IMR-90 (cell line): ENCODE results near the gene AIRE. TPM values are rescaled to one million over a fixed set of nuclear protein-coding genes. Genes with fewer than 3 reads are reported as not detected.

Experiments used
- ATAC-seq: fragments of 200-7000 bp; cut with Tn5 transposase; 2 replicates; pipeline ENCODE4 v1.9.1; 2020; ENCODE audit warnings: low read depth, mild to moderate bottlenecking, moderate library complexity
- BruUV-seq: library from RNA; stranded (reverse); fragments of 400-500 nt; replicated peaks from 2 replicates; lab custom pipeline; 2021; lab: Mats Ljungman, UMichigan
- CTCF ChIA-PET: fragments of 300-600 bp; formaldehyde crosslinking; extraction: SDS; loops from one replicate; lab custom pipeline; 2021; ENCODE audit warnings: antibody characterized with exemption; lab: Yijun Ruan, JAX
- POLR2A ChIA-PET: fragments of 300-600 bp; sonication (Branson Sonifier 250); formaldehyde crosslinking; loops from one replicate; lab custom pipeline; 2022; ENCODE audit warnings: antibody characterized with exemption; ENCODE audit not compliant: unreplicated experiment; lab: Charles Lee
- DNase-seq: peaks from one replicate; pipeline ENCODE4 v3.0.0; 2013
- H2AFZ ChIP-seq: replicated peaks from 2 replicates; pipeline ENCODE3; 2013; ENCODE audit warnings: low read length, mild to moderate bottlenecking; ENCODE audit not compliant: poor library complexity
- H2AK5ac ChIP-seq: 2 replicates; pipeline ENCODE4 v1.6.1; 2013; ENCODE audit warnings: low read depth, low read length, inconsistent platforms
- H2AK9ac ChIP-seq: replicated peaks from 2 replicates; pipeline ENCODE3; 2013; ENCODE audit warnings: mild to moderate bottlenecking, low read depth, low read length, moderate library complexity; ENCODE audit not compliant: poor library complexity
- H2BK120ac ChIP-seq: 2 replicates; pipeline ENCODE4 v1.6.1; 2013; ENCODE audit warnings: low read depth, low read length, inconsistent platforms
- H2BK15ac ChIP-seq: 3 replicates; pipeline ENCODE4 v1.6.1; 2013; ENCODE audit warnings: low read depth, low read length, inconsistent platforms
- H2BK20ac ChIP-seq: 2 replicates; pipeline ENCODE4 v1.6.1; 2013; ENCODE audit warnings: low read depth, mild to moderate bottlenecking, inconsistent platforms, low read length, moderate library complexity
- H2BK5ac ChIP-seq: 2 replicates; pipeline ENCODE4 v1.6.1; 2013; ENCODE audit warnings: mild to moderate bottlenecking, low read depth, low read length, inconsistent platforms; ENCODE audit not compliant: poor library complexity, severe bottlenecking
- H3K14ac ChIP-seq: replicated peaks from 2 replicates; pipeline ENCODE4 v1.6.1; 2013; ENCODE audit warnings: low read depth, low read length, inconsistent platforms
- H3K18ac ChIP-seq: 2 replicates; pipeline ENCODE4 v1.6.1; 2013; ENCODE audit warnings: low read depth, low read length, control low read depth
- H3K23ac ChIP-seq: 2 replicates; pipeline ENCODE4 v1.6.1; 2013; ENCODE audit warnings: low read depth, low read length, inconsistent platforms
- H3K27ac ChIP-seq: 2 replicates; pipeline ENCODE4 v1.5.1; 2013; ENCODE audit warnings: mild to moderate bottlenecking, control low read depth, low read length; ENCODE audit not compliant: insufficient read depth
- H3K27me3 ChIP-seq: 2 replicates; pipeline ENCODE4 v1.6.1; 2013; ENCODE audit warnings: low read length; ENCODE audit not compliant: control insufficient read depth, insufficient read depth
- H3K36me3 ChIP-seq: 2 replicates; pipeline ENCODE4 v1.6.1; 2013; ENCODE audit warnings: low read length, mixed read lengths; ENCODE audit not compliant: control insufficient read depth, insufficient read depth
- H3K4ac ChIP-seq: 2 replicates; pipeline ENCODE4 v1.6.1; 2013; ENCODE audit warnings: low read depth, low read length, inconsistent platforms
- H3K4me1 ChIP-seq: 2 replicates; pipeline ENCODE4 v1.6.1; 2013; ENCODE audit warnings: low read length, mixed read lengths; ENCODE audit not compliant: control insufficient read depth, insufficient read depth
- H3K4me2 ChIP-seq: 2 replicates; pipeline ENCODE4 v1.6.1; 2013; ENCODE audit warnings: low read depth, mild to moderate bottlenecking, control low read depth, low read length, moderate library complexity
- H3K4me3 ChIP-seq: 2 replicates; pipeline ENCODE4 v1.5.1; 2013; ENCODE audit warnings: low read depth, mild to moderate bottlenecking, control low read depth, low read length, moderate library complexity; ENCODE audit not compliant: insufficient read depth
- H3K56ac ChIP-seq: 2 replicates; pipeline ENCODE4 v1.6.1; 2013; ENCODE audit warnings: low read length, inconsistent platforms; ENCODE audit not compliant: insufficient read depth; ENCODE audit errors: extremely low read depth
- H3K79me1 ChIP-seq, 2 experiments: 2 replicates each; pipeline ENCODE4 v1.6.1; 2013; ENCODE audit warnings: low read length in 2 of 2, inconsistent platforms in 1 of 2, low read depth in 1 of 2
- H3K9ac ChIP-seq: 2 replicates; pipeline ENCODE4 v1.6.1; 2013; ENCODE audit warnings: low read depth, low read length, control low read depth
- H3K9me1 ChIP-seq: 2 replicates; pipeline ENCODE4 v1.6.1; 2013; ENCODE audit warnings: low read length, inconsistent platforms; ENCODE audit not compliant: insufficient read depth
- H3K9me3 ChIP-seq: 2 replicates; pipeline ENCODE4 v1.6.1; 2013; ENCODE audit warnings: low read length; ENCODE audit not compliant: control insufficient read depth, insufficient read depth
- H4K20me1 ChIP-seq: 2 replicates; pipeline ENCODE4 v1.6.1; 2013; ENCODE audit warnings: low read length, inconsistent platforms; ENCODE audit not compliant: insufficient read depth
- H4K5ac ChIP-seq: 2 replicates; pipeline ENCODE4 v1.6.1; 2013; ENCODE audit warnings: mild to moderate bottlenecking, low read depth, low read length, control low read depth
- H4K8ac ChIP-seq, 2 experiments: 2 replicates each; pipeline ENCODE4 v1.6.1; 2013; ENCODE audit warnings: low read depth in 2 of 2, low read length in 2 of 2, control low read depth in 1 of 2, inconsistent platforms in 1 of 2
- H4K91ac ChIP-seq: 2 replicates; pipeline ENCODE4 v1.6.1; 2013; ENCODE audit warnings: low read depth, low read length, inconsistent platforms; ENCODE audit not compliant: insufficient read depth
- CHD1 ChIP-seq: IDR thresholded peaks from 2 replicates; pipeline ENCODE4 v1.6.1; 2012; ENCODE audit warnings: low read depth, low read length, improper control_type of control experiment
- WGBS, 2 experiments: methylation state at CpG; one replicate each; pipeline versions ENCODE4 v1.1.5 to v1.1.7; 2013; ENCODE audit warnings: missing lambda C conversion rate in 2 of 2; ENCODE audit not compliant: insufficient read length in 1 of 2; ENCODE audit errors: extremely low coverage in 2 of 2; 5-methylcytosine and 5-hydroxymethylcytosine counted together
- dilution Hi-C: fragments of 300-500 bp; cut with HindIII; formaldehyde crosslinking; loops from one replicate; pipeline ENCODE4 v1.14.3; 2018; ENCODE audit warnings: low sequenced_read_pairs; ENCODE audit not compliant: unreplicated experiment
- in situ Hi-C: fragments of 300-500 bp; cut with MboI; formaldehyde crosslinking; loops from 3 replicates; pipeline ENCODE4 v1.14.3; 2019; ENCODE audit warnings: low sequenced_read_pairs, inconsistent platforms, mixed read lengths
- intact Hi-C: fragments of 100-400 bp; cut with micrococcal nuclease; formaldehyde crosslinking; loops from 2 replicates; pipeline ENCODE4 v1.10.0; 2022
- polyA plus RNA-seq, 3 experiments: library from polyadenylated mRNA; depleted of rRNA; stranded (reverse); fragments of >200 nt; gene quantifications; 2 replicates each; pipeline ENCODE4 v1.2.3, GENCODE V29; 2012; ENCODE audit warnings: low replicate concordance in 1 of 3
- total RNA-seq: library from RNA; depleted of rRNA; stranded (reverse); fragments of >200 nt; gene quantifications from 2 replicates; pipeline ENCODE4 v1.2.3, GENCODE V29; 2012

The AIRE gene
- total and polyA plus RNA-seq, 2 of the 4 experiments (the other 2 are of a cell fraction) = 0.05 TPM; not detected in 1

GRCh38 chr21:44299085-44299457 lies 13.4 kb downstream of the AIRE start:
- in situ Hi-C loops (no loop called here), dilution Hi-C loops (no loop called here), intact Hi-C loops (no loop called here)
- H3K18ac ChIP-seq = peak overlapping the region; percentile 24
- DNase-seq = peak; percentile 4
- H3K4me3 ChIP-seq = peak overlapping the region; percentile 82
- no peak overlapping the region for H2BK15ac ChIP-seq
- H2AFZ ChIP-seq = peak overlapping the region; percentile 97
- no peak for ATAC-seq
- H4K91ac ChIP-seq = peak overlapping the region; percentile 57; the same call in 1 of the 2 replicates
- peak overlapping the region; percentile 58; the same call in 1 of the 2 replicates for H3K4ac ChIP-seq
- H2BK20ac ChIP-seq = no peak overlapping the region
- ChIA-PET CTCF (no interaction called here), POLR2A (no interaction called here)
- peaks cover 8 to 27% of the 10 kb centered on the region in 2 experiments for H3K79me1 ChIP-seq
- H3K23ac ChIP-seq = peak overlapping the region; percentile 63
- H3K27me3 ChIP-seq = peaks cover 2% of the 10 kb centered on the region; the same call in 1 of the 2 replicates
- no TSS peak for BruUV-seq
- peaks cover under 1% of the 10 kb centered on the region; the same call in 1 of the 2 replicates for H3K36me3 ChIP-seq
- peaks cover 34% of the 10 kb centered on the region for H4K20me1 ChIP-seq
- no peak overlapping the region for H2BK120ac ChIP-seq
- H3K27ac ChIP-seq = peak overlapping the region; percentile 96
- H4K8ac ChIP-seq = peak overlapping the region; percentile 87 to 92
- peak overlapping the region; percentile 80 for H2BK5ac ChIP-seq
- no peaks in the 10 kb centered on the region for H3K9me1 ChIP-seq
- peak overlapping the region; percentile 65 for H2AK9ac ChIP-seq
- H3K56ac ChIP-seq = 0 out of 2 replicates have a peak overlapping the region, but pooled peaks have one; percentile 24
- peak overlapping the region; percentile 61; the same call in 1 of the 2 replicates for H3K14ac ChIP-seq
- peak overlapping the region; percentile 66 for H3K4me2 ChIP-seq
- peaks cover 15% of the 10 kb centered on the region; the same call in 1 of the 2 replicates for H3K4me1 ChIP-seq
- no CpG with 5 or more reads among the region's 10 CpGs for WGBS, 2 experiments
- peak overlapping the region; percentile 27 for H2AK5ac ChIP-seq
- peak overlapping the region; percentile 87 for H3K9ac ChIP-seq
- no peaks in the 10 kb centered on the region for H3K9me3 ChIP-seq
- peak overlapping the region; percentile 55 for H4K5ac ChIP-seq
- no peak for TF ChIP-seq CHD1
